ENCODE data around the gene ELMOD2.

The ELMOD2 gene

DNA sequence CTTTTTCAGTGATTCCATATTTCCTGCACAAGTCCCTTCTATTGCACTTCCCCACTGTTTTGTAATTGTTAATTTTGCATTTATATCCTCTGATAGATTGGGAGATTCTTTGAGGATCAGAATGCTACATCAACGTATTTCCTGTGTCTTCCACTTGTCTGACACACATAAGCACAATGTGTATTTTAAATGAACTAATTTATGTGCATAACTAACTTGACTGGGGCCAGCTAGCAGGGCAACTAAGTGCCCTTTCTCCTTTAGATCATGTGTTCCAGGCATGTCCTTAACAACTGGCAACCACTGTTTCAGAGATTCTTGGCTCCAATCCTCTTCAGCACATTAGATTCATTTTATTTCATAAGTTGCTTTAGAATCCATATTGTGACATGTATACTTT lies 60.5 kb downstream of the ELMOD2 start:
- DNase-seq, result no peak

DNA sequence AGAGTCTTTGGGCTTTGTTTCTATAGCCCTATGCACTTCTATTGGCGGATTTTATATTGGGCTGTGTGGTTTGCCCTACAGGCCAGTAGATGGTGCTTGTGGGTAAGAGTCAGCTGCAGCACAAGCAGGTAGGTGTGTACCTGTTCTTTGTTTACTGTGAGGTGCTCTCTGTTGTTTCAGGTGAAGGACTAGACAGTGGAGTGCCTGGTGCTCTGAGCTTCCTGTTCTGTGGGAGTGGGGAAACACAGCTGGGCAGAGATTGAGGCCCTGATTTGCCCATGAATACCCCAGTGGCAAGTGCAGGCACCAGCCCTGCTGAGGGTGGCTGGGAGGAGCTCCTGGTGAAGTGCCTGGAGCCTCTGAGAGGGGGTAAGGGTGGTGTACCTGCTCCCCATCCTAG lies 71.1 kb downstream of the ELMOD2 start:
- no peak for DNase-seq

DNA sequence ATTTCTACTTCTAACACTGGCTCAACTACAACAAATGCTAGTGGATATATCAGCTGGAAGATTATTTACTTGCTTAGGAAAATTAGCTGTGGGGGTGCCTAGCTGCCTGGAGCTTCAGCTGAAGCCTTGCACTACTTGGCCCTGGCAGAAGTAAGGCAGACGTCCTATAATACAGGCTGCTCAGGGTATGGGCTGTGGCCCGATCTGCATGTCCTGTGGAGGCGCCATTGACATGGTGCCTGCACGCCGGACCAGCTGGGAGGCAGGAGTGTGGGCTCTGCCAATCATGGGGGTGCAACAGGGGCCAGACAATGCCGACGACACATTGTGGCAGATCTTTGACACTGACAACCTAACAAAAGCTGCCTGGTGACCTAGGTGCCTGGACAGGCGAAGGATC lies 76.4 kb downstream of the ELMOD2 start:
- DNase-seq, result no peak

DNA sequence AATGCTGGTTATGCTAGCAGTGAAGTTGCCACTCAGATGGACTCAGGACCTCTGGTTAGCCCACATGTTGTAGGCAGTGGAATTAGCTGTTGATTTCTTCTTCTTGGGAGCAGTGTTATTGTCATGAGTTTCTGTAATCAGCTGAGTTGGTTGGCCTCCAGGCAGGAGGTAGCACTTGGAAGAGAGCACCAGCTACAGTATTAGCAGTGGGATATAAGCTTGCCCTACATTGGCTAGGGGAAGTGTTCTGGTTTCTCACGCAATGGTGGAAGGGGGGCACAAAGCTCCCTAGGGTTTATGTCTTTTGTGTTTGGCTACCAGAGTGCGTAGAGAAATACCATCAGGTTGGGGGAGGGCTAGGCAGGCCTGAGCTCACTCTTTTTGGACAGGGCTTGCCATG lies 78.7 kb downstream of the ELMOD2 start:
- DNase-seq, result no peak

DNA sequence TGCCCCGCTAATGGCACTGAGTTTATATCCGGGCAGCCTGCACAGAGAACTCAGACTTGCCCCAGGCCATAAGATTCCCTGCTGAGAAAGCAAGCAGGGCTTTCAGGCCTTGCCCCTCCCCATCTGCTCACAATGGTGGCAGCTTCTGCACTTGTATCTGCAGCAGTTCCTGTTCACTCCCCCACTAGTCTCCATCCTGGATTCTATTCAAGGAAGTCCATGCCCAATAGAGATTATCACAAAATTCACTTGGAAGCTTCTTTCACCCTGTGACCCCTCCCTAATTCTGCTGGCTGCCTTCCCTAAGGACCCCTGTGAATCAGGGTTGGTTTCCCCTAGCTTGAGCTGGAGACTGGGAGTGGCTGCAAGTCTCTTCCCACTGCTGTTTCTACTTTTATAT lies 79.3 kb downstream of the ELMOD2 start:
- DNase-seq, result no peak

Measured in stimulated activated CD4-positive, alpha-beta T cell treated with anti-CD3 and anti-CD28 coated beads, Interleukin-4, amount 100 ng/mL, for 24 hours (primary cell).